ENCODE results near the gene SMG6. TPM values are rescaled to one million over a fixed set of nuclear protein-coding genes. Genes with fewer than 3 reads are reported as not detected.

SMG6 gene
- total RNA-seq, 1 donor from 2014 or later: 34.7 TPM

DNA sequence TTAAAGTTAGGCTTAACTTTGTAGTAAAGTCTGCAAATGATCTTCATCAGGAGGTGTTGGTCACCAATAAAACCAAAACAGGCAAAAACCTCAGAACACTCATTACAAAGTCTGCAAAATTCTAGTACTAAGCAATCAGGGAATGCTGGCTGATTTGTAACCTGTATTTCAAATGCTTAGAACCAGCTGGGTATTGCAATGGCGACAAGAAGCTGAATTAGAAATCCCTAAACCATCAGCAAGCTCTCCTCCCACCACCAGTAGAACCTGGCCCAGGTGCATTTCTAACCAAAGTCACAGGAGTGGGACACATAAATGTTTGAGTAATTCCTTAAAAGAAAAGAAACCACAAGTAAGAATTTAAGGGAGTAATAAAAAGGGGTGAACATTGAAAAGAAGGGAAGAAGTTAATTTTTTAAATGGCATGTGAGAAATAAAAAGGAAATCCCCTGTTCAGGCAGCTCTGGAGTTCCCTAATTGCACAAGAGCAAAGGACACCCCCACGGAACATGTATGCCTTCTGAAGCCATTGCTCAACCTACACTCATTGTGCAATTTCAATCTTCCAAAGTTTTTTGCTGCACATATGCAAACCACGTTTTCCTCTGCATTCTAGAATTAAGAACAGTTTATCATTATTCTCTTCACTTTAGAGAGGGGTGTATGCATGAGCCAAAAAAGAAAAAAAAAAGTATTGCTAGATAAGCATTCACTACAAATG lies 145.8 kb downstream of the SMG6 start:
- no peak for DNase-seq (ENCODE audit: low read depth)
- TF ChIP-seq, protein P1, sequence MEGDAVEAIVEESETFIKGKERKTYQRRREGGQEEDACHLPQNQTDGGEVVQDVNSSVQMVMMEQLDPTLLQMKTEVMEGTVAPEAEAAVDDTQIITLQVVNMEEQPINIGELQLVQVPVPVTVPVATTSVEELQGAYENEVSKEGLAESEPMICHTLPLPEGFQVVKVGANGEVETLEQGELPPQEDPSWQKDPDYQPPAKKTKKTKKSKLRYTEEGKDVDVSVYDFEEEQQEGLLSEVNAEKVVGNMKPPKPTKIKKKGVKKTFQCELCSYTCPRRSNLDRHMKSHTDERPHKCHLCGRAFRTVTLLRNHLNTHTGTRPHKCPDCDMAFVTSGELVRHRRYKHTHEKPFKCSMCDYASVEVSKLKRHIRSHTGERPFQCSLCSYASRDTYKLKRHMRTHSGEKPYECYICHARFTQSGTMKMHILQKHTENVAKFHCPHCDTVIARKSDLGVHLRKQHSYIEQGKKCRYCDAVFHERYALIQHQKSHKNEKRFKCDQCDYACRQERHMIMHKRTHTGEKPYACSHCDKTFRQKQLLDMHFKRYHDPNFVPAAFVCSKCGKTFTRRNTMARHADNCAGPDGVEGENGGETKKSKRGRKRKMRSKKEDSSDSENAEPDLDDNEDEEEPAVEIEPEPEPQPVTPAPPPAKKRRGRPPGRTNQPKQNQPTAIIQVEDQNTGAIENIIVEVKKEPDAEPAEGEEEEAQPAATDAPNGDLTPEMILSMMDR (IDR thresholded peaks at IDR 0.05; ENCODE audit: insufficient read depth, low read length, poor library complexity, severe bottlenecking): no peak
- H3K4me3 ChIP-seq (ENCODE audit: low read depth, low read length): no peak overlapping the region
- no peaks in the 10 kb centered on the region for H3K27me3 ChIP-seq (ENCODE audit: control insufficient read depth, insufficient read depth, low read length)
- H3K36me3 ChIP-seq (ENCODE audit: control insufficient read depth, insufficient read depth, low read length): no peaks in the 10 kb centered on the region

DNA sequence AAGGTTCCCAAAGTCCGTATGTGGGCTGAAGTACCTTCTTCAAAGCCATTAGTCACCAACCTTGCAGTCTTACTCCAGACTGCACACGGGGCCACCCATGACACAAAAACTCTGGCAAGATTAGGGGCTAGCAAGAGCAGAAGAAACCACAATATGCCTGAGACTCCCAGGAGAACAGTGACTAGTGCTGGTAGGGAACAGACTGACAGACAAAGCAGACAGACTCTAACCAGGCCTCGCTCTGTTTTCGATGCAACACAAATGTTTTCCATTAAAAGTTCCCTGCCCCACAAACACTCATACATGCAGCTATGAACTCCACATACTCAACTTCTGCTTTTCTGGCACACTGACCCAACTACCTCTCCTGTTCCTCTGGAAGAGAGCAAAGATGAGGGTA lies 146.5 kb downstream of the SMG6 start:
- DNase-seq (ENCODE audit: low read depth): no peak

DNA sequence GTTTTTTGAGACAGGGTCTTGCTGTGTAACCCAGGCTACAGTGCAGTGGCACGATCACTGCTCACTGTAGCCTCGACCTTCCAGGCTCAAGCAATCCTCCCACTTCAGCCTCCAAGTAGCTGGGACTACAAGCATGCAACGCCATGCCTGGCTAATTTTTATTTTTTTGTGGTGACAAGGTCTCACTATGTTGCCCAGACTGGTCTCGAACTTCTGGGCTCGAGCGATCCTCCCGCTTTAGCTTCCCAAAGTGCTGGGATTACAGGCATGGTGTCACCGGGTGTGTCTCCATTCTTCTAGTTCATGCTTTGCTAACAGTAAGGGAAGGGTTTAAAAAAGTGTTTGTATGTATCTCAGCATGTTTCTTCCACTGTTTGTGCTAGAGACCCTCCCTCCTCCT lies 146.9 kb downstream of the SMG6 start:
- no peaks in the 10 kb centered on the region for H3K36me3 ChIP-seq (ENCODE audit: control insufficient read depth, insufficient read depth, low read length)
- no peak overlapping the region for H3K4me3 ChIP-seq (ENCODE audit: low read depth, low read length)
- TF ChIP-seq, protein P1 (IDR thresholded peaks at IDR 0.05; ENCODE audit: insufficient read depth, low read length, poor library complexity, severe bottlenecking): no peak
- no peak for DNase-seq (ENCODE audit: low read depth)
- no peaks in the 10 kb centered on the region for H3K27me3 ChIP-seq (ENCODE audit: control insufficient read depth, insufficient read depth, low read length)

More for the DNA sequence above, 146.5 kb downstream of the SMG6 start:
- TF ChIP-seq, protein P1 (IDR thresholded peaks at IDR 0.05; ENCODE audit: insufficient read depth, low read length, poor library complexity, severe bottlenecking): no peak
- Histone ChIP-seq H3K4me3 (ENCODE audit: low read depth, low read length) (no peak overlapping the region), H3K36me3 (ENCODE audit: control insufficient read depth, insufficient read depth, low read length) (no peaks in the 10 kb centered on the region), H3K27me3 (ENCODE audit: control insufficient read depth, insufficient read depth, low read length) (no peaks in the 10 kb centered on the region)

DNA sequence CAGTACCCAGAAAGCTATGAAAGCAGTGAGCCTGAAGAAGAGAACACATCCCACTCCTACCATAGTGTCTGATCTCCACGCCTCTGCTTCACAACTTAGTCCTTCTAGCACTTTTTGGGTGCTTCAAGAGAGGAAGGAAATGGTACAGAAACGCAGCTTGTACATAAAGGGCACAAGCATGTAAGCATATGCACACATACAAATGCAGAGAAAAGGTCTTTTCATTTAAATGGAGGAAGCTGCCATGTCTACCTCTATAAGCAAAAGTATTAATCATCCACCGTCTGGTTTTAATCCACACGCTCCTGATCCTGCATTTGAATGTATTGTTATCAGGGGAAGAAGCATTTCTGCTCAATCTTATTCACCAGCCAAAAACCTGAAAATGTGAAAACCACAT lies 148.0 kb downstream of the SMG6 start:
- Histone ChIP-seq H3K36me3 (ENCODE audit: control insufficient read depth, insufficient read depth, low read length) (no peaks in the 10 kb centered on the region), H3K4me3 (ENCODE audit: low read depth, low read length) (no peak overlapping the region), H3K27me3 (ENCODE audit: control insufficient read depth, insufficient read depth, low read length) (no peaks in the 10 kb centered on the region)
- DNase-seq (ENCODE audit: low read depth): no peak
- TF ChIP-seq, protein P1 (IDR thresholded peaks at IDR 0.05; ENCODE audit: insufficient read depth, low read length, poor library complexity, severe bottlenecking): no peak

DNA sequence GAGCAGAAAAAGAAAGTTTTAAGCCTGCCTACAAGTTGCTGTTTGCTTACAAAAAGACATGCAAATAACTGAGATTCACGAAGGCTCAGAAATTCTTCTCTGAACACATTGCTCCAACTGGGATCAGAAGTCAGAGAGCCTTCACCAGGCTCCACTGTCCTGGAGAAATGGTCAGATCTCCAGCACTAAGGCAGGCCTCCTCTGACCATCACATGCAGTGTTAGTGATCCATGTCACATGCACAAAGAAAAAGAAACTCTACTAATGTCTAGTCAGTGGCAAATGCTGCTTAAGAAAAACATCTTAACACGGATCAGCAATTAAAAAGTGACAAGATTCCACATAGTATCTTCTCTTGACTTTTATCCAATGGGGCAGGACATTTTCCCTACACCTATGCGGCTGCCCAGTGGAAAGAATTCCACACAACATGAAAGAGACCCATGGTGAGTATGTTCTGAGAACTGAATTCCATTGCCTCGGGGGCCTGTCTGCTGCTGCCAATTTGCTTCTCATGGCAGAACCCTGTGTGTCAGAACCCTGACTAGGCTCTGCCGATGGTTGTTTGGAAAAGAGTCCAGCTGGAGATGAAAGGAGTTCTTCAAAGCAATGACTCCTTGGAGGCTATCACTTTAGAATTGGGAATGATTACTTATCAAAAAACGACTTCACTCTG lies 152.1 kb downstream of the SMG6 start:
- Histone ChIP-seq H3K4me3 (ENCODE audit: low read depth, low read length) (no peak overlapping the region), H3K27me3 (ENCODE audit: control insufficient read depth, insufficient read depth, low read length) (no peaks in the 10 kb centered on the region), H3K36me3 (ENCODE audit: control insufficient read depth, insufficient read depth, low read length) (no peaks in the 10 kb centered on the region)
- no peak for DNase-seq (ENCODE audit: low read depth)
- TF ChIP-seq, protein P1 (IDR thresholded peaks at IDR 0.05; ENCODE audit: insufficient read depth, low read length, poor library complexity, severe bottlenecking): no peak

Data from kidney epithelial cell (primary cell).